IMR-90 (cell line): ENCODE results near the gene HOXB1.

ENCODE experiments used
- CEBPB ChIP-seq: IDR thresholded peaks from 2 replicates; pipeline ENCODE4 v1.6.1; 2012; ENCODE audit warnings: low read depth, low read length, improper control_type of control experiment
- MXI1 ChIP-seq: IDR thresholded peaks from 2 replicates; pipeline ENCODE4 v1.6.1; 2012; ENCODE audit warnings: low read depth, mild to moderate bottlenecking, low read length, moderate library complexity, borderline replicate concordance
- POLR2A ChIP-seq: IDR thresholded peaks from 2 replicates; pipeline ENCODE4 v1.6.1; 2012; ENCODE audit warnings: mild to moderate bottlenecking, low read depth, low read length
- RAD21 ChIP-seq: IDR thresholded peaks from 2 replicates; pipeline ENCODE4 v1.6.1; 2012; ENCODE audit warnings: low read length, improper control_type of control experiment
- RFX5 ChIP-seq: IDR thresholded peaks from 2 replicates; pipeline ENCODE4 v1.8.0; 2012; ENCODE audit warnings: low read depth, mild to moderate bottlenecking, low read length, moderate library complexity
- SMC3 ChIP-seq: fragments of 150-350 bp; IDR thresholded peaks from 2 replicates; pipeline ENCODE4 v1.6.1; 2016; ENCODE audit warnings: low read depth, mild to moderate bottlenecking, antibody characterized with exemption, low read length, moderate library complexity
- TF ChIP-seq, protein P1 (sequence below): conservative IDR thresholded peaks from 2 replicates; pipeline ENCODE4 v1.5.1; 2012; ENCODE audit warnings: mild to moderate bottlenecking, low read depth, low read length, improper control_type of control experiment
- TF ChIP-seq, protein P2 (sequence below): fragments of 150-350 bp; IDR thresholded peaks from 2 replicates; pipeline ENCODE4 v1.6.1; 2017; ENCODE audit warnings: mild to moderate bottlenecking, antibody characterized with exemption, low read length, low read depth
- TF ChIP-seq, protein P3 (sequence below): fragments of 150-350 bp; IDR thresholded peaks from 2 replicates; pipeline ENCODE4 v1.6.1; 2016; ENCODE audit warnings: low read depth, mild to moderate bottlenecking, low read length, moderate library complexity, borderline replicate concordance

DNA sequence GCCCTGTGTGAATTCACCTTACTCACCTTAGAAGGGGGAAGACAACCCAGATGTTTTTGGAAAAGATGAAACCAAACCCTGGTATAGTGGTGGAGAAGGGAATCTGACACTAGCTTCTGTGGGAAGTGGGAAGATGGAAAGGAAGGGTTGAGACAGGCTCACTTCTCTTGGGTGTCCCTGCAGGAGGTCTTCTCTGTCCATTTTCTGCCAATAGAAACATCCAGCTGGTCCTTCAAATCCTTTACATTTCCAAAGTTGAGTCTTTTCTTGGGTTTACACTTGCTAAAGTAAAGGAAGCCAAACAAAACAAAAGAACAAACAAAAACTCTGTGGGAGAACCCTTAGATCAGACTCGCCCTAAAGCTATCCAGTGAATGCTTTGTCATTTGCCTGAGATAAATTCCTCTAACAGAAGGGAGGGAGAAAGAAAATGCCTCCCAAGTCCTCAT is 10.2 kb downstream of the HOXB1 start:
- TF ChIP-seq, protein P1, sequence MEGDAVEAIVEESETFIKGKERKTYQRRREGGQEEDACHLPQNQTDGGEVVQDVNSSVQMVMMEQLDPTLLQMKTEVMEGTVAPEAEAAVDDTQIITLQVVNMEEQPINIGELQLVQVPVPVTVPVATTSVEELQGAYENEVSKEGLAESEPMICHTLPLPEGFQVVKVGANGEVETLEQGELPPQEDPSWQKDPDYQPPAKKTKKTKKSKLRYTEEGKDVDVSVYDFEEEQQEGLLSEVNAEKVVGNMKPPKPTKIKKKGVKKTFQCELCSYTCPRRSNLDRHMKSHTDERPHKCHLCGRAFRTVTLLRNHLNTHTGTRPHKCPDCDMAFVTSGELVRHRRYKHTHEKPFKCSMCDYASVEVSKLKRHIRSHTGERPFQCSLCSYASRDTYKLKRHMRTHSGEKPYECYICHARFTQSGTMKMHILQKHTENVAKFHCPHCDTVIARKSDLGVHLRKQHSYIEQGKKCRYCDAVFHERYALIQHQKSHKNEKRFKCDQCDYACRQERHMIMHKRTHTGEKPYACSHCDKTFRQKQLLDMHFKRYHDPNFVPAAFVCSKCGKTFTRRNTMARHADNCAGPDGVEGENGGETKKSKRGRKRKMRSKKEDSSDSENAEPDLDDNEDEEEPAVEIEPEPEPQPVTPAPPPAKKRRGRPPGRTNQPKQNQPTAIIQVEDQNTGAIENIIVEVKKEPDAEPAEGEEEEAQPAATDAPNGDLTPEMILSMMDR, result no peak
- no peak for TF ChIP-seq RFX5
- TF ChIP-seq, protein P2, sequence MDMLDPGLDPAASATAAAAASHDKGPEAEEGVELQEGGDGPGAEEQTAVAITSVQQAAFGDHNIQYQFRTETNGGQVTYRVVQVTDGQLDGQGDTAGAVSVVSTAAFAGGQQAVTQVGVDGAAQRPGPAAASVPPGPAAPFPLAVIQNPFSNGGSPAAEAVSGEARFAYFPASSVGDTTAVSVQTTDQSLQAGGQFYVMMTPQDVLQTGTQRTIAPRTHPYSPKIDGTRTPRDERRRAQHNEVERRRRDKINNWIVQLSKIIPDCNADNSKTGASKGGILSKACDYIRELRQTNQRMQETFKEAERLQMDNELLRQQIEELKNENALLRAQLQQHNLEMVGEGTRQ, result no peak
- TF ChIP-seq, protein P3, sequence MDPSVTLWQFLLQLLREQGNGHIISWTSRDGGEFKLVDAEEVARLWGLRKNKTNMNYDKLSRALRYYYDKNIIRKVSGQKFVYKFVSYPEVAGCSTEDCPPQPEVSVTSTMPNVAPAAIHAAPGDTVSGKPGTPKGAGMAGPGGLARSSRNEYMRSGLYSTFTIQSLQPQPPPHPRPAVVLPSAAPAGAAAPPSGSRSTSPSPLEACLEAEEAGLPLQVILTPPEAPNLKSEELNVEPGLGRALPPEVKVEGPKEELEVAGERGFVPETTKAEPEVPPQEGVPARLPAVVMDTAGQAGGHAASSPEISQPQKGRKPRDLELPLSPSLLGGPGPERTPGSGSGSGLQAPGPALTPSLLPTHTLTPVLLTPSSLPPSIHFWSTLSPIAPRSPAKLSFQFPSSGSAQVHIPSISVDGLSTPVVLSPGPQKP, result no peak
- no peak for TF ChIP-seq CEBPB
- no peak for TF ChIP-seq RAD21
- TF ChIP-seq POLR2A, result no peak
- no peak for TF ChIP-seq MXI1
- no peak for TF ChIP-seq SMC3
